ENCODE measurements around the gene STAG2.

DNA sequence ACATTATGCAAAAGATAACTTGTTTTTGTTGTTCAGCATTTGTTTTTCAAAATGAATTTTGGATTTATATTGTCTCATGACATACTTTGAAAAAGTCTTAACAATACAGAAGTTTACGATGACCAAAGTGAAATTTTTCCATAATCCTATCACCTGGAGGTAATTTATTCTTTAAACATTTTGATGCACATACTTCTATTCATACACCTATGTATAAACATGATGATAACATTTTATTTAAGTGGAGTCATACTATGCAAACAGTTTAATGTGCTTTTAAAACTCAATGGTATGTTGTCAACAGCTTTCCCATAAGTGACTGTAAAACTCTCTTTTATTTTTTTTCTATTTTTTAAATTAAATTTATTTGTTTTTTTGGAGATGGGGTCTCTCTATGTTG, 65.0 kb downstream of the STAG2 start:
- TF ChIP-seq, protein P1, sequence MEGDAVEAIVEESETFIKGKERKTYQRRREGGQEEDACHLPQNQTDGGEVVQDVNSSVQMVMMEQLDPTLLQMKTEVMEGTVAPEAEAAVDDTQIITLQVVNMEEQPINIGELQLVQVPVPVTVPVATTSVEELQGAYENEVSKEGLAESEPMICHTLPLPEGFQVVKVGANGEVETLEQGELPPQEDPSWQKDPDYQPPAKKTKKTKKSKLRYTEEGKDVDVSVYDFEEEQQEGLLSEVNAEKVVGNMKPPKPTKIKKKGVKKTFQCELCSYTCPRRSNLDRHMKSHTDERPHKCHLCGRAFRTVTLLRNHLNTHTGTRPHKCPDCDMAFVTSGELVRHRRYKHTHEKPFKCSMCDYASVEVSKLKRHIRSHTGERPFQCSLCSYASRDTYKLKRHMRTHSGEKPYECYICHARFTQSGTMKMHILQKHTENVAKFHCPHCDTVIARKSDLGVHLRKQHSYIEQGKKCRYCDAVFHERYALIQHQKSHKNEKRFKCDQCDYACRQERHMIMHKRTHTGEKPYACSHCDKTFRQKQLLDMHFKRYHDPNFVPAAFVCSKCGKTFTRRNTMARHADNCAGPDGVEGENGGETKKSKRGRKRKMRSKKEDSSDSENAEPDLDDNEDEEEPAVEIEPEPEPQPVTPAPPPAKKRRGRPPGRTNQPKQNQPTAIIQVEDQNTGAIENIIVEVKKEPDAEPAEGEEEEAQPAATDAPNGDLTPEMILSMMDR (conservative IDR thresholded peaks at IDR 0.05; ENCODE audit: low read length), result no peak
- no peak for TF ChIP-seq EZH2phosphoT487 (IDR thresholded peaks at IDR 0.05; ENCODE audit: borderline replicate concordance)
